Measurements from ENCODE around the gene ABCD4. TPM values are rescaled to one million over a fixed set of nuclear protein-coding genes. Genes with fewer than 3 reads are reported as not detected.

ABCD4 gene
- total RNA-seq, 1 donor from 2014 or later = 38.5 TPM

Other genes starting within 250 kb of the ABCD4 start
- 32.7 TPM for gene ALDH6A1, start 218.5 kb downstream of the ABCD4 start, total RNA-seq
- 11.5 TPM for gene LIN52, start 218.0 kb downstream of the ABCD4 start, total RNA-seq
- gene VSX2, start 63.5 kb downstream of the ABCD4 start, total RNA-seq = not detected
- gene VRTN, start 45.5 kb upstream of the ABCD4 start, total RNA-seq = 0.20 TPM
- gene SYNDIG1L, start 123.3 kb upstream of the ABCD4 start, total RNA-seq = not detected
- 97.0 TPM for gene NPC2, start 190.4 kb upstream of the ABCD4 start, total RNA-seq
- 8.8 TPM for gene ISCA2, start 190.8 kb upstream of the ABCD4 start, total RNA-seq

Data from skin of body (tissue), 1 donor.